GM19452 (cell line): Measurements from ENCODE around the gene OPCML.

Experiments
- ATAC-seq: cut with Tn5 transposase; IDR thresholded peaks from one replicate; pipeline ENCODE4 v1.9.1; 2021; ENCODE audit not compliant: unreplicated experiment

Gene OPCML

GRCh38 chr11:132777067-132777975, 755.0 kb downstream of the OPCML start:
- no peak for ATAC-seq

DNA sequence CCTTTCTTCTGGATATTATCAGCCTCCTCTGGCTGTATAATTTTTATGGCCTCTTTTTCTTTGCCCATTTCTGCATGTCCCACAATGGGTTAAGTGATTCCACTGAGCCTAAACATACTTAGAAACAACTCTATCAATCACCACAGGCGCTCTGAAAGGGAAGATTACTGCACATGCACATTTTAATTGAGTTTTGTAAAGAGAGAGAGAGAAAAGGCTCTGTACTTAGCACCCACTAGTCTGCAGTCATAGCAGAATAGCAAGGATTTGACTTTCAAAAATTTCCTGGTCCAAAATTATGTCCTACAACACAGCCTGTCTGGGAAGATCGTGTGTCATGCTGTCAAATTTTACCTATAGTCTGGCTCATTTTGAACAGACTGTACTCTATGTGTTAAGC, 758.5 kb downstream of the OPCML start:
- no peak for ATAC-seq

- ATAC-seq: no peak
These were observed 759.4 kb downstream of the OPCML start for GRCh38 chr11:132772703-132773545.

DNA sequence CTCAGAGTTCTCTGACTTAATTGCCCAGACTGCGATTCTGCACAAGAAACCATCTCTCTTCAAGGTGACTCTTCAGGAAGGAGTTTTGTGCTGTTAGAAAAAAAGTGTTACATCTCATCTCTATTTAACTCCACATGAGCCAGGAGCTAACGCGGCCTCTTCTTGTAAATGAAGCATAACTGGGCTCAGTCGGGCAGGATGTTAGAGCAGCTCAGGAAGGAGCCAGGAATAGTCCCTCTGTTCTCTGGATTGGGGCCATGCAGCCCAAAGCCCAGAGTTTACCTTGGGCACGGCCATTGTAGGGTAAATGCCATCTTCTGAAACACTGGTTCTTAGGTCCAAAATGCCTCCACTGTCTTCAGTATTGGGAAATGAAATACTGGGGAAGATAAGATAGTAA, 760.6 kb downstream of the OPCML start:
- ATAC-seq: no peak

GRCh38 chr11:132770829-132771530, 761.3 kb downstream of the OPCML start:
- no peak for ATAC-seq

- no peak for ATAC-seq
These were observed 768.8 kb downstream of the OPCML start for GRCh38 chr11:132763503-132763902.

- ATAC-seq: no peak
These were observed 776.4 kb downstream of the OPCML start for GRCh38 chr11:132755934-132756333.

DNA sequence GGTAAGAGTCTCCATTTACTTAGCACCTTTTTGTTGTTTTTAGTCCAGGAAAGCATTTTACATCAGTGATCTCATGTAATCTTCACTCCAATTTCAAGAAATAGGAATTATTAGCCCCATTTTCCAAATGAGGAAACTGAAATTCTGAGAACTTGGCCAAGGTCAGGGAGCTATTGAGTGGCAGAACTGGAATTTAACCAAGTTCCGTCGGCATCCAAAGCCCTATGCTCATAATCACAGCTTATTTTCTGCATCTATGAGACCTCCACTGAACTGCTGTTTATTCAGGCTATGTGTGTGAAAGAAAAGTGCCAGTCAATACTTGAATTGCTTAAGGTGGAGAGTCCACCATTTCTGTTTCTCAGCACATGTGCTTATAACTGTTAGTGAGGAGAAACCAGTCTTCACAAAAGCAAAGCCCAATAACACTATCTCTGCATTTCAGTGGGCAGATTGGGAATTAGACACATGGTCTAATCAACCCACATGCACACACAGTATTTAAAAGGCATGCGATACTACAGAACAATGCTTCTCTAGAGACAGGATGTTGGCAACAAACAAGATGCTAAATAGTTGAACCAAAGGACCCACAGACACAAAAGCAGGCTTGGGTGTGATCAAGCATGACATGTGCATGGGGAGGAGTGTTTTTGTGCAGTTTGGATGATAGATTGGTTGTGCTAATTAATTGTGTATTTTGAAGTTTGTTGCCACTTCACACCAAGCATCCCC, 780.6 kb downstream of the OPCML start:
- ATAC-seq: no peak

DNA sequence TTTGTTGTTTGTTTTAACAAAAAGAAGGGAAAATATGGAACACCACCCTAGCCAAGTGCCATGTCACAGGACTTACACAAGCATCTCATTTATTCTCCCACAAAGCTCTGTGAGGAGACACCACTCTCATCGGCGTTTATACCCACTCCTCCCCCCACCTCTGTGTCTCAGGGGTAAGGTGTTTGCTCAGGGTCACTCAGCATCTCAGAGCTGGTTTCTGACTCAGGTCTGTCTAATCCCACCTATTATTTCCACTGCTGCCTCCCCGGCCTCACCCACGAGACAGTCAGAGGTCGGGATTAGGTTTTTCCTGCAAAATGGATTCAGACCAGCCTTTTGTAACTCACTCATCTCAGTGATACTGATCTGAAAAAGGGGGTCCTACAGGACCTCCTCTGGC, 786.0 kb downstream of the OPCML start:
- no peak for ATAC-seq

DNA sequence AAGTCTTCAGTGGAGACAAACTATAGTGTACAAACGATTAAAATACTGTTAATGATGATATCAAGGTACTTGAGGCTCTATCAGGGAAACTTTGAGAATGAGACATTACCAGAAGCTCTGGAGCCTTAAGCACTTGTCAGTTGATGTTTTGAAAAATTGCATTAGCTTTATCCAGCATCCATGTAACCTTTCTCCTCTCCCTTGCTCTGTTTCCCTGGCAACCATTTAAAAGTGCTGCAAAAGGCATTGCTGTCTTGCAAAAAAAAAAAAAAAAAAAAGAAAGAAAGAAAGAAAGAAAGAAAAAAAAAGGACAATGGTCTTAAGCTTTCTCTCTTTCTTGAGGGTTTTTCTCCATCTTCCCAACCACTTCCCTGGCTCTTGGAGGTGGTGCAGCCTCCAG, 787.0 kb downstream of the OPCML start:
- no peak for ATAC-seq

GRCh38 chr11:132744771-132745170, 787.5 kb downstream of the OPCML start:
- ATAC-seq: no peak

DNA sequence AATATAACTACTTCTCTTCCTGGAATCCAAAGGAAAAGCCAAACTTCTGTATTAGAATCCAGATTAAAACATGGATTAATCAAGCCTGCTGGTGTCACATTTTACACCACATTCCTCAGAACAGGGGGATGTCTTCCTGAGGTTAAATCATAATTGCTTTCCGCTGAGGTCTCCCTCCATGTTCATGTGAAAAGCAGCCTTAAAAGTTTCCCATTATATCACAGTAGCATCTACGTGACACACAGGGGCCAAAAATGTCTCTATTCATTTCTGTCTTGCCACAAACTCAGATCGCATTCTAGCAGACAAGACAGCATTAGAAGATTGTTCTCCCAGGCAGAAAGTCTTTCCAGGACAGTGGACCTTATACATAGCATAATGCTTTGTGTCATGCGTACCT, 788.7 kb downstream of the OPCML start:
- ATAC-seq: no peak

GRCh38 chr11:132742929-132743328, 789.4 kb downstream of the OPCML start:
- no peak for ATAC-seq

DNA sequence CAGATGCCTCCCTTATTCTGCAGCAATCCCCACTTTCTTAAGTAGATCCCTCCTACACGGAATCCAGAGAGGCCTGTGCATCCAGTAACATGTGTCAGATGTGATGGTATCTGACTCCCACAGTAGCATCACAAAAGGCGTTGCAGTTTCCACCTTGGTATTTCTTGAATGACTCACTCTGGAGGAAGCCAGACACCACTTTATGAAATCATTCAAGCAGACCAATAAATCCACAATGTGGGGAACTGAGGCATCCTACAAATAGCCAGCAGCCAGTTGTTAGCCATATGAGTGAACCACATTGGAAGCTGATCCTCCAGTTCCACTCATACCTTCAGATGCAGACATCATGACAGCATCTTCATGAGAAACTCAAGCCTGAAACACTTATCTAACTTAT, 798.1 kb downstream of the OPCML start:
- ATAC-seq: no peak

- ATAC-seq: no peak
These were observed 804.3 kb downstream of the OPCML start for GRCh38 chr11:132728026-132728425.

- ATAC-seq: no peak
These were observed 810.8 kb downstream of the OPCML start for GRCh38 chr11:132721526-132721925.

DNA sequence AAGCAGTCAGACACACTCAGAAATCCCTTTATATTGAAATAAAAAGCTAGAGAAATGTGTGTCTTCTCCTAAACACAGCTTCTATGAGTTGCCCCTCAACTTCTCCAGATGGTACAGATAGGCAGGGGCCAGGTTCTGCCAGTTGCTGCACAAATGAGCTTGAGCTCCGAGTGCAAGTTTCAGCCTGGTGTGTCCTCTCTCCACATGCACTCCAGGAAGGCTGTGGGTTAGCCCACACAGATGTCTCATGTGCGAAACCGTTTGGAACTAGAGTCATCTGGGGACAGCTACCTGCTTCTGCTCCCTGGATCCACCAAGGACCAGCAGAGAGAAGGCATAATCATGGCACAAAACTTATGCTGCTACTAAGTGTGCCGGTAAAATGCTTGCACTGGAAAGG, 812.6 kb downstream of the OPCML start:
- ATAC-seq: no peak

DNA sequence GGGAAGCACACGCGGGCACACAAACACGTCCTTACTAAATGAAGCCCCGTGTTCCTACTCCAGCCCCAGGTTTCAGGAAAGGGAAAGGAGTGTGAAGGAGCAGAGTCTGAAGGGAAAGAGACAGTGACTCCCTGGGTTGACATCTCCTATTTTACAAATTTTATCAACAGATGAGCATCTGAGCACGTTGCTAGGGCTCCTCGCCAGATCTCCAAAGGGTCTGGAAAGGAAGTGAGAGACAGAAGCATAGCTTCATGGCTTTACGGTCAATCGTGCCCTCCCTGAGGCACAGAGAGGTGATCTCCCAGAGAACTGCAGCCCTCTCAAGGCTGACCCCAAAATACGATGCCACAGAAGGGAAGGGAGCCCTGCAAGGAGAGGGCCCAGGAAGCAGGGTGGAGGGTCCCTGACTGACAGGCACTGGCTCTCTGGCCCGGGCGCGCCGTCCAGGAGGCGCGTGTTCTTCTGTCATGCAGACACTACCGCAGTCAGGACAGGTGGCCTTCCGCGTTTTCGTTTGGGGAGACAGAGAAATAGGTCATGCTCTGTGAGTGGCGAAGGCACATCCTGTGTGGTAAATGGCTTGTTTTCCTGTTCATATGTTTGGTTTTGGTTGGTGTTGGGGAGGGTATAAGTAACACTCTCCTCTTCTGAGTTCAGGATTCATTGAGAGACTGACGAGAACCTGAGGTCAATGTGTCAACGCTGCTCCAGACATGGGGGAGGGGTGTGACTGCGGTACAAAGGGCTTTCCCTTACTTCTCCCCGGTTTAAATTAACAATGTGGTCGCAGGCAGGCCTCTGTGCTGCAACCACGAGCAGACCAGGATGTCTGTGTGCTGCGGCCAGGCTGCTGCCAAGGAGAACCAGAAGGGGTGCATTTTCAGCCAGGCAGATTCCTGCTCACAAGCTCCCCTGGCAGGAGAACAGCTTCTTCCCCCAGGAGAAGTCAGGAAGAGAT, 813.3 kb downstream of the OPCML start:
- ATAC-seq: no peak

DNA sequence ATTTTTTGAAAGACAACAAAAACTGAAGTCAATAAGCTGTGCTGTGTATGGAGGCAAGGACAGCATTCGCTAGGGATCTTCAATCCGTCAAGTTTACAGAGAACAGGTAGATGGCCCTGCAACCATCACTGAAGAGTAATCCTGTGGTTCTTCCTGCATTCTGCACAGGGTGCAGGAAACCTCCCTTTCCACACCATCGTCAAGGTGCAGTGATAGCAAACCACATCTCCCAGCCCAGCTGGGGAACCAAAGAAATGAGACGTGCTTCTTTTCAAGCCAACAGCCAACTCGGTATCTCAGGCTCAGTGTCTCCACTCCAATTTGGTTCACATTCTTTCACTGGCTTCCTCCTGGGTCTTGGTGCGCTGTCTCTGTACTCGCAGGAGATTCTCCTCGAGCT, 814.5 kb downstream of the OPCML start:
- no peak for ATAC-seq

GRCh38 chr11:132716037-132716436, 816.3 kb downstream of the OPCML start:
- ATAC-seq: no peak
